GM12878 (cell line): Measurements from ENCODE around the gene CLASRP. TPM values are rescaled to one million over a fixed set of nuclear protein-coding genes. Genes with fewer than 3 reads are reported as not detected.

ENCODE experiments used
- BMI1 ChIP-seq: fragments of 450-650 bp; IDR thresholded peaks from 2 replicates; pipeline ENCODE4 v1.6.1; 2016; ENCODE audit warnings: mild to moderate bottlenecking, moderate library complexity, borderline replicate concordance
- BRCA1 ChIP-seq: IDR thresholded peaks from 2 replicates; pipeline ENCODE4 v1.6.1; 2011; ENCODE audit warnings: low read depth, low read length, improper control_type of control experiment
- CBX5 ChIP-seq: sonication (generic); IDR thresholded peaks from 2 replicates; pipeline ENCODE4 v1.6.1; 2016; ENCODE audit warnings: low read depth, moderate library complexity, mild to moderate bottlenecking, inconsistent platforms
- CEBPB ChIP-seq, 2 experiments: fragments of 150-350 bp in 1 of 2; IDR thresholded peaks; 2 replicates each; pipeline ENCODE4 v1.6.1; 2012 to 2014; ENCODE audit warnings: low read depth in 2 of 2, low read length in 2 of 2, borderline replicate concordance in 1 of 2, inconsistent platforms in 1 of 2
- CHD1 ChIP-seq: IDR thresholded peaks from 2 replicates; pipeline ENCODE4 v1.6.1; 2012; ENCODE audit warnings: low read depth, low read length, improper control_type of control experiment
- EGR1 ChIP-seq, 2 experiments: IDR thresholded peaks; 1 replicate in 1 of 2; 2 replicates in 1 of 2; pipeline ENCODE4 v1.6.1; 2011 to 2012; ENCODE audit warnings: low read depth in 2 of 2, low read length in 2 of 2, borderline replicate concordance in 1 of 2, mild to moderate bottlenecking in 1 of 2, moderate library complexity in 1 of 2
- EP300 ChIP-seq, 2 experiments: fragments of 150-350 bp in 1 of 2; IDR thresholded peaks; 2 replicates each; pipeline ENCODE4 v1.6.1; 2011 to 2012; ENCODE audit warnings: low read depth in 2 of 2, low read length in 2 of 2, borderline replicate concordance in 1 of 2, improper control_type of control experiment in 1 of 2, inconsistent platforms in 1 of 2; ENCODE audit not compliant: control insufficient read depth in 1 of 2
- EZH2 ChIP-seq: IDR thresholded peaks from 2 replicates; pipeline ENCODE4 v1.6.1; 2012; ENCODE audit warnings: low read depth, mild to moderate bottlenecking, control low read depth, inconsistent platforms, low read length, borderline replicate concordance; ENCODE audit not compliant: control insufficient read depth
- HDGF ChIP-seq: fragments of 450-650 bp; IDR thresholded peaks from 2 replicates; pipeline ENCODE4 v1.6.1; 2016; ENCODE audit warnings: antibody characterized with exemption
- MXI1 ChIP-seq: fragments of 150-350 bp; IDR thresholded peaks from 2 replicates; pipeline ENCODE4 v1.6.1; 2011; ENCODE audit warnings: low read depth, mild to moderate bottlenecking, inconsistent platforms, low read length, improper control_type of control experiment
- POLR2A ChIP-seq: IDR thresholded peaks from 2 replicates; pipeline ENCODE4 v1.6.1; 2011; ENCODE audit warnings: low read depth, mild to moderate bottlenecking, low read length
- SREBF2 ChIP-seq: IDR thresholded peaks from 2 replicates; pipeline ENCODE4 v1.6.1; 2012; ENCODE audit warnings: mild to moderate bottlenecking, low read length
- SRF ChIP-seq, 2 experiments: IDR thresholded peaks; 2 replicates each; pipeline ENCODE4 v1.6.1; 2011; ENCODE audit warnings: low read depth in 2 of 2, low read length in 2 of 2, mild to moderate bottlenecking in 1 of 2, moderate library complexity in 1 of 2
- YBX1 ChIP-seq: fragments of 450-650 bp; IDR thresholded peaks from 2 replicates; pipeline ENCODE4 v1.6.1; 2016; ENCODE audit warnings: antibody characterized with exemption
- ZNF274 ChIP-seq: IDR thresholded peaks from one replicate; pipeline ENCODE4 v1.8.0; 2011; ENCODE audit not compliant: insufficient read length, insufficient read depth
- ZSCAN29 ChIP-seq: fragments of 450-650 bp; IDR thresholded peaks from 2 replicates; pipeline ENCODE4 v1.6.1; 2017; ENCODE audit warnings: mild to moderate bottlenecking, moderate library complexity
- polyA plus RNA-seq, 11 experiments: library from polyadenylated mRNA; depleted of rRNA in 4 of 11; unstranded in 6 of 11; stranded (reverse) in 5 of 11; fragments of >200 nt; fragmentation: Nextera tagmentation in 4 of 11; fragmentation: Illumina TruSeq in 1 of 11; extraction: Ambion mirVana in 4 of 11; extraction: Trizol in 1 of 11; gene quantifications; 1 replicate in 1 of 11; 2 replicates in 10 of 11; pipeline versions ENCODE4 v1.2.1 to v1.2.3, GENCODE V29; 2011 to 2016; ENCODE audit warnings: inconsistent platforms in 2 of 11, missing spikeins in 2 of 11, low read depth in 1 of 11
- total RNA-seq, 4 experiments: library from RNA; depleted of rRNA in 3 of 4; stranded (reverse); fragments of >200 nt in 3 of 4; fragmentation: Illumina TruSeq in 1 of 4; extraction: Trizol in 1 of 4; gene quantifications; 2 replicates each; pipeline versions ENCODE4 v1.2.1 to v1.2.3, GENCODE V29; 2013 to 2021
- TF ChIP-seq, protein P1 (sequence below): fragments of 450-650 bp; IDR thresholded peaks from 2 replicates; pipeline ENCODE4 v1.6.1; 2014; ENCODE audit warnings: mild to moderate bottlenecking
- TF ChIP-seq, protein P2 (sequence below): fragments of 450-650 bp; IDR thresholded peaks from 2 replicates; pipeline ENCODE4 v1.6.1; 2017; ENCODE audit warnings: mild to moderate bottlenecking, moderate library complexity
- TF ChIP-seq, protein P3 (sequence below): fragments of 450-650 bp; formaldehyde crosslinking; IDR thresholded peaks from 2 replicates; pipeline ENCODE4 v1.4.0; 2020; ENCODE audit warnings: mild to moderate bottlenecking, moderate library complexity

Gene CLASRP
- total and polyA plus RNA-seq, 10 of the 15 experiments (the other 5 are each of a cell fraction or from before 2014, with no cell fraction given): 0.68 to 75.8 (median 30.2) TPM

DNA sequence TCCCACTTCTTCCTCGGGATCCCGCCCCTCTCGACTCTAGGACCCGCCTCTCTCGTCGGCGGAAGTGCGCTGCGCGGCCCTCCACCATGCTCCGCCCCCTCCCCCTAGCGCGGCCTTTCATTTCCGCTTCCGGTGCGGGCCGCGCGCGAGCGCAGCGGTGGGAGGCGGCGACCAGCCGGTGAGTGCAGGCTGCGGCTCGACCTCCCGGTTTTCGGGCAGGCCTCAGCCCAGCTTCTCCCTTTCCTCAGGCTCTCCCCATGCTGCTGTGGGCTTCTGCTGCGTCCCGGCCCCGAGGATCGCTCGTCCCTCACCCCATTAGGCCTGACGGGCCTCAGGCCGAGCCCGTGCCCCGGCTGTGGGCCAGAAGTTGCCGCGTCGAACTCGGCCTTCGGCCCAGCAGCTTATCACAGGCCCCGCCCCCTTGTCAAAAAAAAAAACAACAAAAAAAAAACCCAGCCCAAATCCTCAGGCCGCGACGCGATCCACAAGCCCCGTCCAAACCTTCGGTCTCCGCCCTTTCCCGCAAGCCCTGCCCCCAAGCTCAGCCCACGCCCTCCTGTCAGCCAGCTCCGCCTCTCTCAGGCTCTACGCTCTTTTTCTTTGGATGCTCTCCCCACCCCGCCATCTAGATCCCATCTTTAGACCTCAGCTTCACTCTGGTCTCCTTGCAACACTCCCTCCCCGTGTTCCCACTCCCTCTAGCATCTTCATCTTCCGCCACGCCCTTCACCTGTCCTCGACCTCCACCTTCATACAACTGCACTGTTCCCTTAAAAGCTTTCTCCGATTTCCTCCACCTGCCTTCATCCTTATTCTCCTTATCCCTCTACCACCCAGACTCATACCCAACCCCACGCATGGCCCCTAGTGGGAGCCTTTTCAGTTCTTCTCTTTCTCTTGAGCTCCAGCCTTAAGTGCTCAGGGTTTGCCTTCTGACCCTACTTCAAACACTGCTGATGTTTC, at the start of gene CLASRP (continued):
- TF ChIP-seq, protein P1, sequence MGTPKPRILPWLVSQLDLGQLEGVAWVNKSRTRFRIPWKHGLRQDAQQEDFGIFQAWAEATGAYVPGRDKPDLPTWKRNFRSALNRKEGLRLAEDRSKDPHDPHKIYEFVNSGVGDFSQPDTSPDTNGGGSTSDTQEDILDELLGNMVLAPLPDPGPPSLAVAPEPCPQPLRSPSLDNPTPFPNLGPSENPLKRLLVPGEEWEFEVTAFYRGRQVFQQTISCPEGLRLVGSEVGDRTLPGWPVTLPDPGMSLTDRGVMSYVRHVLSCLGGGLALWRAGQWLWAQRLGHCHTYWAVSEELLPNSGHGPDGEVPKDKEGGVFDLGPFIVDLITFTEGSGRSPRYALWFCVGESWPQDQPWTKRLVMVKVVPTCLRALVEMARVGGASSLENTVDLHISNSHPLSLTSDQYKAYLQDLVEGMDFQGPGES: no peak
- TF ChIP-seq, protein P2, sequence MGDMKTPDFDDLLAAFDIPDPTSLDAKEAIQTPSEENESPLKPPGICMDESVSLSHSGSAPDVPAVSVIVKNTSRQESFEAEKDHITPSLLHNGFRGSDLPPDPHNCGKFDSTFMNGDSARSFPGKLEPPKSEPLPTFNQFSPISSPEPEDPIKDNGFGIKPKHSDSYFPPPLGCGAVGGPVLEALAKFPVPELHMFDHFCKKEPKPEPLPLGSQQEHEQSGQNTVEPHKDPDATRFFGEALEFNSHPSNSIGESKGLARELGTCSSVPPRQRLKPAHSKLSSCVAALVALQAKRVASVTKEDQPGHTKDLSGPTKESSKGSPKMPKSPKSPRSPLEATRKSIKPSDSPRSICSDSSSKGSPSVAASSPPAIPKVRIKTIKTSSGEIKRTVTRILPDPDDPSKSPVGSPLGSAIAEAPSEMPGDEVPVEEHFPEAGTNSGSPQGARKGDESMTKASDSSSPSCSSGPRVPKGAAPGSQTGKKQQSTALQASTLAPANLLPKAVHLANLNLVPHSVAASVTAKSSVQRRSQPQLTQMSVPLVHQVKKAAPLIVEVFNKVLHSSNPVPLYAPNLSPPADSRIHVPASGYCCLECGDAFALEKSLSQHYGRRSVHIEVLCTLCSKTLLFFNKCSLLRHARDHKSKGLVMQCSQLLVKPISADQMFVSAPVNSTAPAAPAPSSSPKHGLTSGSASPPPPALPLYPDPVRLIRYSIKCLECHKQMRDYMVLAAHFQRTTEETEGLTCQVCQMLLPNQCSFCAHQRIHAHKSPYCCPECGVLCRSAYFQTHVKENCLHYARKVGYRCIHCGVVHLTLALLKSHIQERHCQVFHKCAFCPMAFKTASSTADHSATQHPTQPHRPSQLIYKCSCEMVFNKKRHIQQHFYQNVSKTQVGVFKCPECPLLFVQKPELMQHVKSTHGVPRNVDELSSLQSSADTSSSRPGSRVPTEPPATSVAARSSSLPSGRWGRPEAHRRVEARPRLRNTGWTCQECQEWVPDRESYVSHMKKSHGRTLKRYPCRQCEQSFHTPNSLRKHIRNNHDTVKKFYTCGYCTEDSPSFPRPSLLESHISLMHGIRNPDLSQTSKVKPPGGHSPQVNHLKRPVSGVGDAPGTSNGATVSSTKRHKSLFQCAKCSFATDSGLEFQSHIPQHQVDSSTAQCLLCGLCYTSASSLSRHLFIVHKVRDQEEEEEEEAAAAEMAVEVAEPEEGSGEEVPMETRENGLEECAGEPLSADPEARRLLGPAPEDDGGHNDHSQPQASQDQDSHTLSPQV: no peak
- TF ChIP-seq SRF (IDR thresholded peaks at IDR 0.05; ENCODE audit: low read depth in 2 of 2, low read length in 2 of 2): no peak
- TF ChIP-seq BRCA1: no peak
- peak; percentile 93 for TF ChIP-seq HDGF
- TF ChIP-seq CBX5: no peak
- TF ChIP-seq EP300 (IDR thresholded peaks at IDR 0.05; ENCODE audit: borderline replicate concordance in 1 of 2, control insufficient read depth in 1 of 2, low read depth in 2 of 2, low read length in 2 of 2): no peak
- no peak for TF ChIP-seq YBX1
- TF ChIP-seq CEBPB (IDR thresholded peaks at IDR 0.05; ENCODE audit: borderline replicate concordance in 1 of 2, low read depth in 2 of 2, low read length in 2 of 2): no peak
- no peak for TF ChIP-seq ZNF274
- no peak for TF ChIP-seq EZH2
- TF ChIP-seq BMI1: no peak
- TF ChIP-seq MXI1: no peak
- TF ChIP-seq CHD1: 0 out of 2 replicates have a peak, but pooled peaks have one; percentile 50
- peak in 1 of 2 experiments; percentile 51; a peak in 1 of 3 replicates for TF ChIP-seq EGR1 (IDR thresholded peaks at IDR 0.05; ENCODE audit: borderline replicate concordance in 1 of 2, low read depth in 2 of 2, low read length in 2 of 2)
- peak; percentile 99 for TF ChIP-seq POLR2A
- TF ChIP-seq, protein P3, sequence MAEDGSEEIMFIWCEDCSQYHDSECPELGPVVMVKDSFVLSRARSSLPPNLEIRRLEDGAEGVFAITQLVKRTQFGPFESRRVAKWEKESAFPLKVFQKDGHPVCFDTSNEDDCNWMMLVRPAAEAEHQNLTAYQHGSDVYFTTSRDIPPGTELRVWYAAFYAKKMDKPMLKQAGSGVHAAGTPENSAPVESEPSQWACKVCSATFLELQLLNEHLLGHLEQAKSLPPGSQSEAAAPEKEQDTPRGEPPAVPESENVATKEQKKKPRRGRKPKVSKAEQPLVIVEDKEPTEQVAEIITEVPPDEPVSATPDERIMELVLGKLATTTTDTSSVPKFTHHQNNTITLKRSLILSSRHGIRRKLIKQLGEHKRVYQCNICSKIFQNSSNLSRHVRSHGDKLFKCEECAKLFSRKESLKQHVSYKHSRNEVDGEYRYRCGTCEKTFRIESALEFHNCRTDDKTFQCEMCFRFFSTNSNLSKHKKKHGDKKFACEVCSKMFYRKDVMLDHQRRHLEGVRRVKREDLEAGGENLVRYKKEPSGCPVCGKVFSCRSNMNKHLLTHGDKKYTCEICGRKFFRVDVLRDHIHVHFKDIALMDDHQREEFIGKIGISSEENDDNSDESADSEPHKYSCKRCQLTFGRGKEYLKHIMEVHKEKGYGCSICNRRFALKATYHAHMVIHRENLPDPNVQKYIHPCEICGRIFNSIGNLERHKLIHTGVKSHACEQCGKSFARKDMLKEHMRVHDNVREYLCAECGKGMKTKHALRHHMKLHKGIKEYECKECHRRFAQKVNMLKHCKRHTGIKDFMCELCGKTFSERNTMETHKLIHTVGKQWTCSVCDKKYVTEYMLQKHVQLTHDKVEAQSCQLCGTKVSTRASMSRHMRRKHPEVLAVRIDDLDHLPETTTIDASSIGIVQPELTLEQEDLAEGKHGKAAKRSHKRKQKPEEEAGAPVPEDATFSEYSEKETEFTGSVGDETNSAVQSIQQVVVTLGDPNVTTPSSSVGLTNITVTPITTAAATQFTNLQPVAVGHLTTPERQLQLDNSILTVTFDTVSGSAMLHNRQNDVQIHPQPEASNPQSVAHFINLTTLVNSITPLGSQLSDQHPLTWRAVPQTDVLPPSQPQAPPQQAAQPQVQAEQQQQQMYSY (CRISPR knock-in tag): no peak
- peak; percentile 51 for TF ChIP-seq SREBF2
- TF ChIP-seq ZSCAN29: no peak
